H1 (cell line): ENCODE measurements around the gene RBM4. TPM values are rescaled to one million over a fixed set of nuclear protein-coding genes. Genes with fewer than 3 reads are reported as not detected.

Experiments
- CTCF ChIA-PET: fragments of 300-600 bp; sonication (Branson Sonifier 250); formaldehyde crosslinking; loops from one replicate; lab custom pipeline; 2021; ENCODE audit not compliant: partially characterized antibody; lab: Charles Lee
- POLR2A ChIA-PET: fragments of 300-600 bp; sonication (Branson Sonifier 250); formaldehyde crosslinking; loops from one replicate; lab custom pipeline; 2021; ENCODE audit warnings: inconsistent platforms; ENCODE audit not compliant: partially characterized antibody; lab: Charles Lee
- DNase-seq, 2 experiments: peaks; one replicate each; pipeline versions ENCODE4 v3.0.0 to v3.0.0-alpha.2; 2010 to 2022; ENCODE audit warnings: low spot score in 2 of 2, low read depth in 1 of 2, mixed read lengths in 1 of 2
- FAIRE-seq: peaks from 2 replicates; lab custom pipeline; 2011; peaks lifted over from hg19 to GRCh38; lab: Jason Lieb, UNC
- H2AFZ ChIP-seq: 2 replicates; pipeline ENCODE4 v1.8.1; 2012; ENCODE audit warnings: low read length, inconsistent platforms
- H2AK5ac ChIP-seq: 2 replicates; pipeline ENCODE4 v1.6.1; 2013; ENCODE audit warnings: low read depth, low read length
- H2BK120ac ChIP-seq: replicated peaks from 2 replicates; pipeline ENCODE3; 2013; ENCODE audit warnings: low read depth, low read length, inconsistent platforms
- H2BK12ac ChIP-seq: 2 replicates; pipeline ENCODE4 v1.6.1; 2013; ENCODE audit warnings: low read depth, low read length
- H2BK15ac ChIP-seq: 2 replicates; pipeline ENCODE4 v1.6.1; 2013; ENCODE audit warnings: low read length
- H2BK20ac ChIP-seq: 2 replicates; pipeline ENCODE4 v1.6.1; 2013; ENCODE audit warnings: low read length
- H2BK5ac ChIP-seq: 2 replicates; pipeline ENCODE4 v1.6.1; 2013; ENCODE audit warnings: low read depth, low read length
- H3K14ac ChIP-seq: 2 replicates; pipeline ENCODE4 v1.6.1; 2013; ENCODE audit warnings: inconsistent platforms; ENCODE audit not compliant: insufficient read length
- H3K18ac ChIP-seq: 2 replicates; pipeline ENCODE4 v1.6.1; 2013; ENCODE audit warnings: low read length; ENCODE audit errors: extremely low read depth
- H3K23ac ChIP-seq: 2 replicates; pipeline ENCODE4 v1.6.1; 2013; ENCODE audit warnings: inconsistent platforms; ENCODE audit not compliant: insufficient read length
- H3K23me2 ChIP-seq: 2 replicates; pipeline ENCODE4 v1.6.1; 2013; ENCODE audit warnings: low read depth, low read length
- H3K27ac ChIP-seq: 2 replicates; pipeline ENCODE4 v1.6.1; 2011; ENCODE audit warnings: low read depth, low read length, inconsistent platforms
- H3K27me3 ChIP-seq, 4 experiments: replicated peaks in 1 of 4; 1 replicate in 1 of 4; 2 replicates in 3 of 4; pipeline versions ENCODE4 v1.6.1 to v1.8.1; 2011 to 2013; ENCODE audit warnings: low read length in 3 of 4, mild to moderate bottlenecking in 3 of 4, inconsistent platforms in 2 of 4, mixed read lengths in 2 of 4, moderate library complexity in 1 of 4; ENCODE audit not compliant: control insufficient read depth in 3 of 4, insufficient read depth in 3 of 4; ENCODE audit errors: extremely low read depth in 1 of 4
- H3K36me3 ChIP-seq, 4 experiments: 2 replicates each; pipeline versions ENCODE4 v1.6.1 to v1.8.1; 2011 to 2013; ENCODE audit warnings: mild to moderate bottlenecking in 4 of 4, low read length in 3 of 4, moderate library complexity in 2 of 4, control low read depth in 1 of 4, inconsistent platforms in 1 of 4; ENCODE audit not compliant: insufficient read depth in 4 of 4, control insufficient read depth in 2 of 4
- H3K4ac ChIP-seq: replicated peaks from 2 replicates; pipeline ENCODE3; 2013; ENCODE audit warnings: low read length, low read depth, mixed read lengths, inconsistent platforms; ENCODE audit not compliant: insufficient read length
- H3K4me1 ChIP-seq, 4 experiments: replicated peaks in 1 of 4; 1 replicate in 1 of 4; 2 replicates in 3 of 4; pipeline versions ENCODE4 v1.6.1 to v1.8.1; 2011 to 2013; ENCODE audit warnings: low read length in 3 of 4, inconsistent platforms in 2 of 4, mixed read lengths in 1 of 4; ENCODE audit not compliant: insufficient read depth in 4 of 4, control insufficient read depth in 3 of 4
- H3K4me2 ChIP-seq, 2 experiments: 2 replicates each; pipeline versions ENCODE4 v1.6.1 to v1.8.1; 2011 to 2013; ENCODE audit warnings: low read depth in 2 of 2, low read length in 2 of 2, control low read depth in 1 of 2, inconsistent platforms in 1 of 2, mild to moderate bottlenecking in 1 of 2; ENCODE audit not compliant: insufficient read depth in 1 of 2
- H3K4me3 ChIP-seq, 4 experiments: fragments of 200-600, 300-600 bp in 1 of 4; sonication (generic), shearing (Covaris generic), sonication (Bioruptor Twin) in 1 of 4; 2 replicates each; pipeline versions ENCODE4 v1.5.1 to v1.8.1; 2011 to 2016; ENCODE audit warnings: low read length in 4 of 4, low read depth in 3 of 4, control low read depth in 2 of 4, inconsistent platforms in 2 of 4, mild to moderate bottlenecking in 2 of 4, mixed read lengths in 1 of 4, moderate library complexity in 1 of 4; ENCODE audit not compliant: insufficient read depth in 2 of 4; ENCODE audit errors: extremely low read depth in 1 of 4
- H3K56ac ChIP-seq: replicated peaks from 2 replicates; pipeline ENCODE3; 2013; ENCODE audit warnings: low read depth, mild to moderate bottlenecking, mixed read lengths, low read length, inconsistent platforms; ENCODE audit not compliant: insufficient read length
- H3K79me1 ChIP-seq: 2 replicates; pipeline ENCODE4 v1.6.1; 2013; ENCODE audit warnings: low read depth, low read length, control low read depth
- H3K79me2 ChIP-seq, 2 experiments: 2 replicates each; pipeline versions ENCODE4 v1.6.1 to v1.8.1; 2012 to 2013; ENCODE audit warnings: low read length in 2 of 2, mild to moderate bottlenecking in 2 of 2, inconsistent platforms in 1 of 2; ENCODE audit not compliant: insufficient read depth in 2 of 2, control insufficient read depth in 1 of 2
- H3K9ac ChIP-seq, 4 experiments: replicated peaks in 1 of 4; 1 replicate in 1 of 4; 2 replicates in 3 of 4; pipeline versions ENCODE4 v1.6.1 to v1.8.1; 2011 to 2013; ENCODE audit warnings: low read depth in 3 of 4, low read length in 3 of 4, control low read depth in 2 of 4, mild to moderate bottlenecking in 2 of 4, moderate library complexity in 2 of 4, inconsistent platforms in 1 of 4; ENCODE audit errors: extremely low read depth in 1 of 4
- H3K9me3 ChIP-seq, 2 experiments: 2 replicates each; pipeline versions ENCODE4 v1.6.1 to v1.8.1; 2012 to 2013; ENCODE audit warnings: mild to moderate bottlenecking in 2 of 2, moderate library complexity in 2 of 2, control low read depth in 1 of 2, inconsistent platforms in 1 of 2, low read depth in 1 of 2, low read length in 1 of 2, mixed read lengths in 1 of 2; ENCODE audit not compliant: insufficient read depth in 2 of 2
- H4K20me1 ChIP-seq, 2 experiments: replicated peaks in 1 of 2; 2 replicates each; pipeline versions ENCODE3 to v1.8.1; 2011 to 2013; ENCODE audit warnings: inconsistent platforms in 2 of 2, low read length in 2 of 2, mild to moderate bottlenecking in 1 of 2; ENCODE audit not compliant: insufficient read depth in 2 of 2, control insufficient read depth in 1 of 2
- H4K5ac ChIP-seq: 2 replicates; pipeline ENCODE4 v1.6.1; 2013; ENCODE audit warnings: low read length, low read depth, mixed read lengths, inconsistent platforms; ENCODE audit not compliant: insufficient read length
- H4K8ac ChIP-seq: 2 replicates; pipeline ENCODE4 v1.8.0; 2013; ENCODE audit warnings: mild to moderate bottlenecking, moderate library complexity, low read length, inconsistent platforms; ENCODE audit not compliant: insufficient read depth; ENCODE audit errors: extremely low read depth
- H4K91ac ChIP-seq: replicated peaks from 2 replicates; pipeline ENCODE3; 2013; ENCODE audit warnings: low read length, mixed read lengths, inconsistent platforms; ENCODE audit not compliant: insufficient read length
- POLR2A ChIP-seq, 2 experiments: IDR thresholded peaks; 1 replicate in 1 of 2; 2 replicates in 1 of 2; pipeline ENCODE4 v1.6.1; 2011; ENCODE audit warnings: low read depth in 2 of 2, low read length in 2 of 2, mild to moderate bottlenecking in 2 of 2; ENCODE audit errors: control extremely low read depth in 1 of 2
- POLR2AphosphoS5 ChIP-seq: IDR thresholded peaks from 2 replicates; pipeline ENCODE4 v1.6.1; 2011; ENCODE audit warnings: low read depth, low read length
- RAD21 ChIP-seq, 2 experiments: IDR thresholded peaks in 1 of 2; conservative IDR thresholded peaks in 1 of 2; 2 replicates each; pipeline ENCODE4 v1.6.1; 2011; ENCODE audit warnings: low read depth in 2 of 2, low read length in 2 of 2, improper control_type of control experiment in 1 of 2, inconsistent platforms in 1 of 2, mild to moderate bottlenecking in 1 of 2, moderate library complexity in 1 of 2
- WGBS, 2 experiments: shearing (Covaris generic) in 1 of 2; methylation state at CpG; one replicate each; pipeline versions ENCODE4 v1.1.6 to v1.1.7; 2013 to 2015; ENCODE audit warnings: low lambda C conversion rate in 2 of 2, mixed read lengths in 2 of 2, inconsistent platforms in 1 of 2, low coverage in 1 of 2, missing lambda C conversion rate in 1 of 2; ENCODE audit not compliant: insufficient replicate concordance in 2 of 2, insufficient coverage in 1 of 2, insufficient read length in 1 of 2; ENCODE audit errors: extremely low coverage in 1 of 2, missing lambda C conversion rate in 1 of 2; 5-methylcytosine and 5-hydroxymethylcytosine counted together
- polyA plus RNA-seq, 7 experiments: library from polyadenylated mRNA; depleted of rRNA in 3 of 7; stranded (reverse) in 5 of 7; unstranded in 2 of 7; fragments of >200 nt in 5 of 7; fragments of 200-250 nt in 2 of 7; gene quantifications; 1 replicate in 5 of 7; 2 replicates in 1 of 7; 4 replicates in 1 of 7; pipeline versions ENCODE4 v1.2.1 to v1.2.3, GENCODE V29; 2011 to 2013; ENCODE audit warnings: missing spikeins in 2 of 7, mixed read lengths in 2 of 7
- total RNA-seq: library from RNA; stranded (reverse); fragmentation: NEBNext Ultra II Directional; extraction: Animal tissue kit (Norgen Biotek cat#: 25700); gene quantifications from 2 replicates; pipeline ENCODE4 v1.2.1, GENCODE V29; 2021

Gene RBM4
- total and polyA plus RNA-seq, 2 of the 8 experiments (the other 6 are each of a cell fraction or from before 2014, with no cell fraction given) = 192 to 330 TPM

DNA sequence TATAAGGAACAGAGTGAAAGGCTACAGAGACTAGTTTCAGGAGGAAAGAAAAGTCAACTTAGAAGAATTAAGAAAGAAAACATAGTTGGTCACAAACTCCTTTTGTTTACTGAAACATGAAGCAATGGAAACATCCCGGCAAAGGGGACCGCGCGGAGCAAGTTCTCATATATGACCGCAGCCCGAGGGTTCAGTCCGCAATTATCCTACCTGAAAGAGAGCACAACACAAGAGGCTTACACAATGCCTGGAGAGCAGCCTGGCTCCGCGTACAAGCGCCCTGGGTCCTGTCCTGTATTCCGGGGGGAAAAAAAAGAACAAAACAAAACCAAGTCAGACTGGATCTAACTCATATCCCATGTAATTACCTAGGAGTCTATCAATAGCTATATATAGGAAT lies 26.9 kb downstream of the RBM4 start:
- Histone ChIP-seq H3K9me3 (no peaks in the 10 kb centered on the region), H4K91ac (no peak overlapping the region), H4K20me1 (peaks cover 0 to 10% of the 10 kb centered on the region in 2 experiments), H2AK5ac (no peak overlapping the region), H3K23ac (no peak overlapping the region), H3K4me3 (no peak overlapping the region), H4K5ac (no peak overlapping the region), H3K4ac (no peak overlapping the region), H4K8ac (no peak overlapping the region; the same call in 1 of the 2 replicates), H3K18ac (no peak overlapping the region), H3K79me1 (peaks cover 4% of the 10 kb centered on the region), H2BK15ac (no peak overlapping the region), H2BK5ac (no peak overlapping the region), H3K14ac (no peak overlapping the region), H3K9ac (no peak overlapping the region; a peak in 1 of 7 replicates), H3K27ac (no peak overlapping the region), H2AFZ (no peak overlapping the region), H3K23me2 (no peaks in the 10 kb centered on the region), H3K56ac (no peak overlapping the region), H3K4me1 (no peaks in the 10 kb centered on the region), H2BK120ac (no peak overlapping the region), H2BK20ac (no peak overlapping the region), H2BK12ac (no peak overlapping the region), H3K4me2 (no peak overlapping the region), H3K79me2 (peaks cover 0 to 35% of the 10 kb centered on the region in 2 experiments; a peak in 2 of 4 replicates), H3K27me3 (no peaks in the 10 kb centered on the region), H3K36me3 (peaks cover 15 to 48% (median 22%) of the 10 kb centered on the region in 4 experiments)
- WGBS, 2 experiments = 97% methylated on average over 11 of the region's 11 CpGs; no CpG with 5 or more reads in 1 of the 2 experiments
- TF ChIP-seq RAD21 (IDR thresholded peaks at IDR 0.05 in 1 of 2, conservative IDR thresholded peaks at IDR 0.05 in 1 of 2; ENCODE audit: low read depth in 2 of 2, low read length in 2 of 2) (no peak), POLR2A (IDR thresholded peaks at IDR 0.05; ENCODE audit: control extremely low read depth in 1 of 2, low read depth in 2 of 2, low read length in 2 of 2) (peak in 1 of 2 experiments; percentile 45; a peak in 1 of 3 replicates), POLR2AphosphoS5 (peak; percentile 46)
- DNase-seq (no peak), FAIRE-seq (no peak)
- POLR2A ChIA-PET = interaction anchor here (2.7 to 66.2 kb wide), 4 partner anchors 8 to 44 kb away, joined by 13 to 2165 read pairs (median 26); partner anchors contain the start of genes CCDC87, CCS, RBM14 and RBM4
- CTCF ChIA-PET = interaction anchor here (0.6 to 1.4 kb wide), 3 partner anchors 14 to 174 kb away, joined by 3 to 4 read pairs (median 3); no protein-coding TSS in a partner anchor
